ENCODE data around the gene METTL23. TPM values are rescaled to one million over a fixed set of nuclear protein-coding genes. Genes with fewer than 3 reads are reported as not detected.
"Not testable (repeated sequence)": the region's sequence is repeated elsewhere in the genome, so short reads cannot be mapped to it uniquely, and the experiment has no call there.

The METTL23 gene
- total RNA-seq, 1 experiment from 2014 or later = 58.7 TPM

DNA sequence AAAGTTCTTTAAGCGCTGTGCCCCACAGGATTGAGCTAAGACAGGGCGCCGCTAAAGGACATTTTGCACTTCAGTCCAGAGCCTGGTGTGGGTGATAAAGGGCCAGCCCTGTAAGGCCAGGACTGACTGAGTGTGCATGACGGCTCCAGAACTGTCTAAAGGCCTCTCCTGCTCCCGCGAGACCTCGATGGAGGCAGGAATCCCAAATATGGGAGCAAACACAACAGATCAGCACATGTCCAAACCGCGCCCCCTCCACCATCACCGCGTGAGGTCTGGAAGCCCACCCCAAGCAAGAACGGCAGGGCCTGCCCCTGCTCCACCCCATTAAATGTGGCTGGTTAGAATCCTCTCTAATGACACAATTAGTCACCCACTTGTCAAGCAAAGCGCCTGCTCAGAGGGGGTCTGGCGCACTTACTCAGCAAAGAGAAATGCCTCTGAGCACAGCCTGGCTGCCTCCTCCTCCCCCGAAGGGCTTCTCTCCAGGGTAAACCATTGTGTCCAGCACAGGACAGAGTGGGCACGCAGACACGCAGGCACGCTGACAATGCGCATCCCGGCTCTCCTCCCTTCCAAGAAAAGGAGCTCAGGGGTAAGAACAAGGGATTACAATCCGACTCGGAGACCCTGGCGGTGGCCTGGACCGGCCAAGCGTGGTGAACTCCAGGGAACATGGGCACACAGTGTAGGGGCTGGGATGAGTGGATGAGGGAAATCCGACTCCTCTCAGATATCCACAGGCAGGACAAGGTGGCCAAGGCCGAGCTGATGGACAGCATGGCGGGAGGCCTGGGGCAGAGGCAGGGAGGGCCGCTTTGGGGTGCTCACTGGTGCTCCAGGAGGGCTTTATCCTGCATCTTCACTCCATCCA, 17.3 kb upstream of the METTL23 start:
- POLR2A ChIA-PET (ENCODE audit: unreplicated experiment) = interaction anchor here (0.5 to 0.6 kb wide), 3 partner anchors 19 to 209 kb away, joined by 3 to 12 read pairs (median 9); no protein-coding TSS in a partner anchor
- peak overlapping the region; percentile 89 for H3K4me2 ChIP-seq (ENCODE audit: low read length)
- peak; percentile 74 for ATAC-seq
- H4K20me1 ChIP-seq (ENCODE audit: low read length) = no peaks in the 10 kb centered on the region
- peaks cover 36% of the 10 kb centered on the region for H3K79me2 ChIP-seq (ENCODE audit: low read length)
- no peaks in the 10 kb centered on the region for H3K9me2 ChIP-seq (replicated peaks; ENCODE audit: low read length)
- TSS peak; percentile 95 for BruUV-seq (replicated peaks)
- CTCF ChIA-PET = no interaction called here
- H3K4me3 ChIP-seq (ENCODE audit: low read length) = peak overlapping the region; percentile 73
- peaks cover 25% of the 10 kb centered on the region for H3K4me1 ChIP-seq (ENCODE audit: insufficient read depth, low read length)
- intact Hi-C loops (cut with micrococcal nuclease) = no loop called here
- no peaks in the 10 kb centered on the region for H3K27me3 ChIP-seq (ENCODE audit: low read length)
- no peaks in the 10 kb centered on the region for H3F3A ChIP-seq (ENCODE audit: low read length, unreplicated experiment)
- peak; percentile 88 for DNase-seq
- H3K9me3 ChIP-seq (ENCODE audit: low read length) = no peaks in the 10 kb centered on the region
- H3K36me3 ChIP-seq (ENCODE audit: low read depth, low read length) = peaks cover 8% of the 10 kb centered on the region; the same call in 1 of the 2 replicates
- peak overlapping the region; percentile 64 for H3K9ac ChIP-seq (ENCODE audit: low read length)
- peak overlapping the region; percentile 66 for H2AFZ ChIP-seq (ENCODE audit: low read length)
- H3K27ac ChIP-seq (ENCODE audit: low read length) = peak overlapping the region; percentile 64
- TF ChIP-seq EZH2phosphoT487 (IDR thresholded peaks at IDR 0.05; ENCODE audit: borderline replicate concordance, low read length) (no peak), EZH2 (IDR thresholded peaks at IDR 0.05; ENCODE audit: low read length, unreplicated experiment) (no peak)
- TF ChIP-seq, protein P1, sequence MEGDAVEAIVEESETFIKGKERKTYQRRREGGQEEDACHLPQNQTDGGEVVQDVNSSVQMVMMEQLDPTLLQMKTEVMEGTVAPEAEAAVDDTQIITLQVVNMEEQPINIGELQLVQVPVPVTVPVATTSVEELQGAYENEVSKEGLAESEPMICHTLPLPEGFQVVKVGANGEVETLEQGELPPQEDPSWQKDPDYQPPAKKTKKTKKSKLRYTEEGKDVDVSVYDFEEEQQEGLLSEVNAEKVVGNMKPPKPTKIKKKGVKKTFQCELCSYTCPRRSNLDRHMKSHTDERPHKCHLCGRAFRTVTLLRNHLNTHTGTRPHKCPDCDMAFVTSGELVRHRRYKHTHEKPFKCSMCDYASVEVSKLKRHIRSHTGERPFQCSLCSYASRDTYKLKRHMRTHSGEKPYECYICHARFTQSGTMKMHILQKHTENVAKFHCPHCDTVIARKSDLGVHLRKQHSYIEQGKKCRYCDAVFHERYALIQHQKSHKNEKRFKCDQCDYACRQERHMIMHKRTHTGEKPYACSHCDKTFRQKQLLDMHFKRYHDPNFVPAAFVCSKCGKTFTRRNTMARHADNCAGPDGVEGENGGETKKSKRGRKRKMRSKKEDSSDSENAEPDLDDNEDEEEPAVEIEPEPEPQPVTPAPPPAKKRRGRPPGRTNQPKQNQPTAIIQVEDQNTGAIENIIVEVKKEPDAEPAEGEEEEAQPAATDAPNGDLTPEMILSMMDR (conservative IDR thresholded peaks at IDR 0.05; ENCODE audit: low read depth, low read length) = no peak

DNA sequence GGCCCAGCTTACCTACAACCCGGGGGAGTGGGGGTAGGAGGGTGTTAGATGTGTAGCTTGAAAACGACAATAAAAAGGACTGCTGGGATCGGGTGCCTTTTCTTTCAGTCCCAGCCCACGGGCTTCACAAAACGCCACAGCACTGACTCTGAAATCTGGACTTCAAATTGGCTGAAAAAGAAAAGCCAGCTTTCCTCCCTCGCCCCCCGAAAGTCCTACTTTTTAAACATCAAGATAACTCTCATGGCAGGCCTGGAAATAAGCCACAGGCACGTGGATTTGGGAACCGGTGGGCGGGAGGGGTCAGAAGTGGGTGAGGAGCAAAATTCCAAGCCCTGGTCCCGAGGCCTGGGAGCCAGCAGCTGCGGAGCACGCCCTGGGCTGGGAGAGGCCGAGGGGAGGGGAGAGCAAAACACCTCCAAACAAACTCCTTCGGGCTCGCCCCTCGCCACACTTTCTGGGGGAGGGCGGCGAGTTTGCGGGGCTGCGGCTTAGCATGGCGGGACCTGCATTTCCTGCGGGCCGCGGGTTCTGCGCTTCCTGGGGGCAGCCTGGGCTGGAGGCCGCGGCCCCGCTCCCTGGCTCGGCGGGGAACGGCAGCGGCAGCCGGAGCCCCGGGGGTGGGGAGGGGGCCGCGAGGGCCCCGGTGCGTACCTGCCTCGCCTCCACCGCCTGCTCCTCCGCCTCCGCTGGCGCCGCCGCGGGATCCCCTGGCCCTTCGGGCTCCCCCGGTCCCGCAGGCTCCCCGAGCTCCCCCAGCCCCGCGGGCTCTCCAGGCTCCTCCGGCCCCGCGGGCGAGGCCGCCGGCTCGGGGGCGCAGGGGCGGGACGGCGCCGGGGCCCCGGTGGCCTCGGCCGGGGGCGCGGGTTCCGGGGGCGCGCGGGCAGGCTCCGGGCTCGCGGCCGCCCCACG, 16.4 kb upstream of the METTL23 start:
- H3K36me3 ChIP-seq (ENCODE audit: low read depth, low read length) = peaks cover 14% of the 10 kb centered on the region; the same call in 1 of the 2 replicates
- H3K9me2 ChIP-seq (replicated peaks; ENCODE audit: low read length); H4K20me1 ChIP-seq (ENCODE audit: low read length); BruUV-seq (replicated peaks); H3K9me3 ChIP-seq (ENCODE audit: low read length); H3K27me3 ChIP-seq (ENCODE audit: low read length); DNase-seq; H3F3A ChIP-seq (ENCODE audit: low read length, unreplicated experiment): not testable (repeated sequence)
- H3K4me1 ChIP-seq (ENCODE audit: insufficient read depth, low read length) = peaks cover 25% of the 10 kb centered on the region
- H3K27ac ChIP-seq (ENCODE audit: low read length) = peak overlapping the region; percentile 64
- peak overlapping the region; percentile 66 for H2AFZ ChIP-seq (ENCODE audit: low read length)
- peak overlapping the region; percentile 73 for H3K4me3 ChIP-seq (ENCODE audit: low read length)
- H3K79me2 ChIP-seq (ENCODE audit: low read length) = peaks cover 36% of the 10 kb centered on the region
- ChIA-PET POLR2A (ENCODE audit: unreplicated experiment) (interaction anchor here (0.6 kb wide), 4 partner anchors 12 to 210 kb away, joined by 3 to 9 read pairs (median 3); no protein-coding TSS in a partner anchor), CTCF (interaction anchor here (0.5 kb wide), 1 partner anchor 15 kb away, joined by 4 read pairs; no protein-coding TSS in a partner anchor)
- intact Hi-C loops (cut with micrococcal nuclease) = loop anchor here (5.0 to 10.0 kb wide), 3 partner anchors 38 to 145 kb away; partner anchors contain the start of gene ST6GALNAC1
- peak overlapping the region; percentile 64 for H3K9ac ChIP-seq (ENCODE audit: low read length)
- peak overlapping the region; percentile 89 for H3K4me2 ChIP-seq (ENCODE audit: low read length)
- ATAC-seq = peak; percentile 19
